Gastroesophageal sphincter (tissue), 4 donors: ENCODE results near the gene CEACAM6. TPM values are rescaled to one million over a fixed set of nuclear protein-coding genes. Genes with fewer than 3 reads are reported as not detected.
"Not testable (repeated sequence)": the region's sequence is repeated elsewhere in the genome, so short reads cannot be mapped to it uniquely, and the experiment has no call there.

ENCODE experiments used
- ATAC-seq: fragments of 150-250 bp; one replicate; pipeline ENCODE4 v1.9.1; 2016; ENCODE audit warnings: mild to moderate bottlenecking, moderate library complexity
- H3K27ac ChIP-seq, 4 donors: fragments of 200-600 bp; sonication (generic) in 3 of 4; 1 replicate in 3 of 4; 2 replicates in 1 of 4; pipeline ENCODE4 v1.5.1; 2016 to 2019
- H3K27me3 ChIP-seq: fragments of 200-600 bp; sonication (generic); one replicate; pipeline ENCODE4 v1.5.1; 2019
- H3K36me3 ChIP-seq, 2 donors: fragments of 200-600 bp; sonication (generic); one replicate each; pipeline ENCODE4 v1.5.1; 2019; ENCODE audit warnings: control low read depth in 1 of 2
- H3K4me1 ChIP-seq, 3 donors: fragments of 200-600 bp; sonication (generic); 1 replicate in 2 of 3; 2 replicates in 1 of 3; pipeline ENCODE4 v1.5.1; 2016 to 2019; ENCODE audit warnings: control low read depth in 2 of 3
- H3K4me3 ChIP-seq, 2 donors: fragments of 200-600 bp; sonication (generic); one replicate each; pipeline ENCODE4 v1.5.1; 2019; ENCODE audit warnings: mild to moderate bottlenecking in 1 of 2, moderate library complexity in 1 of 2
- H3K9me3 ChIP-seq, 3 donors: fragments of 200-600 bp; sonication (generic); one replicate each; pipeline ENCODE4 v1.5.1; 2017 to 2019; ENCODE audit warnings: control low read depth in 2 of 3
- CTCF ChIP-seq, 4 experiments: fragments of 200-600 bp in 2 of 4; fragments of 450-650 bp in 2 of 4; sonication (generic) in 1 of 4; IDR thresholded peaks; one replicate each; pipeline ENCODE4 v1.5.1; 2017 to 2019; ENCODE audit warnings: antibody characterized with exemption in 4 of 4, mild to moderate bottlenecking in 2 of 4, moderate library complexity in 2 of 4
- EP300 ChIP-seq: sonication (generic); formaldehyde crosslinking; IDR thresholded peaks from one replicate; pipeline ENCODE4 v1.6.1; 2017; ENCODE audit warnings: antibody characterized with exemption, mild to moderate bottlenecking
- POLR2A ChIP-seq, 2 donors: fragments of 450-650 bp; IDR thresholded peaks; one replicate each; pipeline ENCODE4 v1.6.1; 2017; ENCODE audit warnings: antibody characterized with exemption in 2 of 2, mild to moderate bottlenecking in 2 of 2, moderate library complexity in 1 of 2
- POLR2AphosphoS5 ChIP-seq: sonication (generic); formaldehyde crosslinking; IDR thresholded peaks from one replicate; pipeline ENCODE4 v1.6.1; 2017; ENCODE audit warnings: antibody characterized with exemption
- WGBS, 2 donors: methylation state at CpG; one replicate each; pipeline ENCODE4 v1.1.5; 2018; ENCODE audit warnings: low coverage in 1 of 2; 5-methylcytosine and 5-hydroxymethylcytosine counted together
- total RNA-seq, 4 donors: library from RNA; depleted of rRNA; stranded (reverse); fragments of >200 nt; gene quantifications; one replicate each; pipeline ENCODE4 v1.1.0, GENCODE V29; 2016

The CEACAM6 gene
- total RNA-seq, result 10 to 100 TPM in 1 of 4 donors, under 1 TPM in 1, not detected in 2; 0.78 to 30.2 TPM

GRCh38 chr19:41755328-41755913, at the start of gene CEACAM6:
Gene CEACAM6, plus strand, starts transcription at chr19:41755530. Its CDS starts 109 bp downstream, at chr19:41755639.
- WGBS, 2 donors, result 31% methylated on average over 3 of the region's 3 CpGs; no CpG with 5 or more reads in 1 of the 2 donors
- no peaks in the 10 kb centered on the region for H3K36me3 ChIP-seq
- no peak within 1 kb of the TSS for H3K27ac ChIP-seq
- no peaks in the 10 kb centered on the region for H3K9me3 ChIP-seq
- no peak for ATAC-seq
- peaks cover 40% of the 10 kb centered on the region for H3K27me3 ChIP-seq
- no peak for TF ChIP-seq EP300
- no peak for TF ChIP-seq POLR2AphosphoS5
- TF ChIP-seq POLR2A (IDR thresholded peaks at IDR 0.05), result no peak
- no peak for TF ChIP-seq CTCF (IDR thresholded peaks at IDR 0.05)
- H3K4me1 ChIP-seq, result no peaks in the 10 kb centered on the region
- H3K4me3 ChIP-seq, result no peak within 1 kb of the TSS

GRCh38 chr19:41706741-41707501, 48.4 kb upstream of the CEACAM6 start:
- no peak for ATAC-seq
- Histone ChIP-seq H3K27ac (no peak overlapping the region), H3K9me3 (no peaks in the 10 kb centered on the region), H3K27me3 (peaks cover 57% of the 10 kb centered on the region), H3K4me3 (peak overlapping the region in 1 of 2 donors; percentile 30), H3K4me1 (no peaks in the 10 kb centered on the region), H3K36me3 (no peaks in the 10 kb centered on the region)
- TF ChIP-seq CTCF (IDR thresholded peaks at IDR 0.05) (peak in 3 of 4 experiments; percentile 4 to 71 (median 42)), EP300 (no peak)
- 33% methylated on average over 1 of the region's 26 CpGs; no CpG with 5 or more reads in 1 of the 2 donors for WGBS, 2 donors

GRCh38 chr19:41707502-41707812, 47.9 kb upstream of the CEACAM6 start:
- no peak for ATAC-seq
- Histone ChIP-seq H3K27me3 (peaks cover 53% of the 10 kb centered on the region), H3K4me1 (no peaks in the 10 kb centered on the region), H3K4me3 (no peak overlapping the region), H3K9me3 (no peaks in the 10 kb centered on the region), H3K36me3 (no peaks in the 10 kb centered on the region), H3K27ac (no peak overlapping the region)
- TF ChIP-seq POLR2A (IDR thresholded peaks at IDR 0.05) (no peak), CTCF (IDR thresholded peaks at IDR 0.05) (no peak), EP300 (no peak), POLR2AphosphoS5 (no peak)
- 0 to 50% methylated on average over 1 of the region's 5 CpGs for WGBS, 2 donors

- H3K36me3 ChIP-seq, result no peaks in the 10 kb centered on the region
- H3K27ac ChIP-seq, result no peak overlapping the region
- no peaks in the 10 kb centered on the region for H3K9me3 ChIP-seq
- TF ChIP-seq EP300 (no peak), CTCF (IDR thresholded peaks at IDR 0.05) (no peak), POLR2AphosphoS5 (no peak), POLR2A (IDR thresholded peaks at IDR 0.05) (no peak)
- no peaks in the 10 kb centered on the region for H3K4me1 ChIP-seq
- peaks cover 54% of the 10 kb centered on the region for H3K27me3 ChIP-seq
- ATAC-seq, result no peak
- no CpG with 5 or more reads among the region's 5 CpGs for WGBS, 2 donors
- H3K4me3 ChIP-seq, result no peak overlapping the region
These were observed 47.4 kb upstream of the CEACAM6 start for GRCh38 chr19:41707871-41708371.

DNA sequence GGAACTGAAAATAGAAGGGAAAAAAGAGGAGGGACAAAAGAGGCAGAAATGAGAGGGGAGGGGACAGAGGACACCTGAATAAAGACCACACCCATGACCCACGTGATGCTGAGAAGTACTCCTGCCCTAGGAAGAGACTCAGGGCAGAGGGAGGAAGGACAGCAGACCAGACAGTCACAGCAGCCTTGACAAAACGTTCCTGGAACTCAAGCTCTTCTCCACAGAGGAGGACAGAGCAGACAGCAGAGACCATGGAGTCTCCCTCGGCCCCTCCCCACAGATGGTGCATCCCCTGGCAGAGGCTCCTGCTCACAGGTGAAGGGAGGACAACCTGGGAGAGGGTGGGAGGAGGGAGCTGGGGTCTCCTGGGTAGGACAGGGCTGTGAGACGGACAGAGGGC, 46.8 kb upstream of the CEACAM6 start, which contains the start of gene CEACAM5:
Gene CEACAM5, plus strand, starts transcription at position 146 of the 400 bp plus-strand sequence. Its CDS starts 106 bp downstream, at position 252.
- TF ChIP-seq EP300 (no peak), POLR2AphosphoS5 (no peak), POLR2A (IDR thresholded peaks at IDR 0.05) (no peak), CTCF (IDR thresholded peaks at IDR 0.05) (no peak)
- H3K27ac ChIP-seq, result no peak within 1 kb of the TSS
- no peak for ATAC-seq
- H3K9me3 ChIP-seq, result no peaks in the 10 kb centered on the region
- no peaks in the 10 kb centered on the region for H3K4me1 ChIP-seq
- WGBS, 2 donors, result 10 to 55% methylated on average over 2 to 3 of the region's 4 CpGs
- no peak within 1 kb of the TSS for H3K4me3 ChIP-seq
- H3K27me3 ChIP-seq, result peaks cover 57% of the 10 kb centered on the region
- H3K36me3 ChIP-seq, result no peaks in the 10 kb centered on the region

DNA sequence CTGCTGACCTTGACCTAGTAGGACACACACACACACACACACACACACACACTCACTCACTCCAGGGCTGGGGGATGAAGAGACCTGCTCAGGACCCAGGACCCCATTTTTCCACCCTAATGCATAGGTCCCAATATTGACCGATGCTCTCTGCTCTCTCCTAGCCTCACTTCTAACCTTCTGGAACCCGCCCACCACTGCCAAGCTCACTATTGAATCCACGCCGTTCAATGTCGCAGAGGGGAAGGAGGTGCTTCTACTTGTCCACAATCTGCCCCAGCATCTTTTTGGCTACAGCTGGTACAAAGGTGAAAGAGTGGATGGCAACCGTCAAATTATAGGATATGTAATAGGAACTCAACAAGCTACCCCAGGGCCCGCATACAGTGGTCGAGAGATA, 45.8 kb upstream of the CEACAM6 start:
- ATAC-seq, H3K36me3 ChIP-seq, H3K4me3 ChIP-seq, H3K9me3 ChIP-seq, H3K4me1 ChIP-seq, H3K27ac ChIP-seq: not testable (repeated sequence)
- 84 to 100% methylated on average over 1 to 5 of the region's 8 CpGs for WGBS, 2 donors
- H3K27me3 ChIP-seq, result peaks cover 57% of the 10 kb centered on the region
